Measurements from ENCODE around the gene PLK2.

The PLK2 gene

GRCh38 chr5:58460002-58460731, at the start of gene PLK2:
Gene PLK2, minus strand, starts transcription at chr5:58460086. Its CDS starts 127 bp downstream, at chr5:58459959.
- Histone ChIP-seq H3K4me3 (ENCODE audit: low read depth in 1 of 5, low read length in 5 of 5) (peak within 1 kb of the TSS; percentile 84 to 96 (median 90)), H3K9me3 (ENCODE audit: control insufficient read depth in 5 of 5, low read length in 5 of 5) (no peaks in the 10 kb centered on the region), H3K27me3 (ENCODE audit: control insufficient read depth in 5 of 5, insufficient read depth in 4 of 5, low read length in 5 of 5) (no peaks in the 10 kb centered on the region), H3K4me1 (ENCODE audit: control insufficient read depth in 5 of 5, insufficient read depth in 5 of 5, low read length in 5 of 5) (peaks cover 0 to 45% (median 40%) of the 10 kb centered on the region in 5 donors), H3K9ac (ENCODE audit: low read length in 5 of 5) (peak within 1 kb of the TSS in 4 of 5 donors; percentile 82 to 95 (median 84)), H3K36me3 (ENCODE audit: control insufficient read depth in 5 of 5, insufficient read depth in 5 of 5, low read length in 5 of 5) (peaks cover 17 to 27% (median 19%) of the 10 kb centered on the region in 5 donors), H3K27ac (ENCODE audit: low read depth, low read length) (peak within 1 kb of the TSS; percentile 94)

- Histone ChIP-seq H3K27ac (ENCODE audit: low read depth, low read length) (no peak overlapping the region), H3K36me3 (ENCODE audit: control insufficient read depth in 5 of 5, insufficient read depth in 5 of 5, low read length in 5 of 5) (no peaks in the 10 kb centered on the region), H3K9ac (ENCODE audit: low read length in 5 of 5) (no peak overlapping the region), H3K4me3 (ENCODE audit: low read depth in 1 of 5, low read length in 5 of 5) (no peak overlapping the region), H3K9me3 (ENCODE audit: control insufficient read depth in 5 of 5, low read length in 5 of 5) (no peaks in the 10 kb centered on the region), H3K27me3 (ENCODE audit: control insufficient read depth in 5 of 5, insufficient read depth in 4 of 5, low read length in 5 of 5) (peaks cover 0 to under 1% (median 0%) of the 10 kb centered on the region in 5 donors), H3K4me1 (ENCODE audit: control insufficient read depth in 5 of 5, insufficient read depth in 5 of 5, low read length in 5 of 5) (no peaks in the 10 kb centered on the region)
Observed at GRCh38 chr5:58507715-58508114, 47.8 kb upstream of the PLK2 start.

GRCh38 chr5:58505971-58506640, 46.2 kb upstream of the PLK2 start:
- no peak overlapping the region for H3K9ac ChIP-seq (ENCODE audit: low read length in 5 of 5)
- no peaks in the 10 kb centered on the region for H3K9me3 ChIP-seq (ENCODE audit: control insufficient read depth in 5 of 5, low read length in 5 of 5)
- H3K27ac ChIP-seq (ENCODE audit: low read depth, low read length), result no peak overlapping the region

GRCh38 chr5:58505502-58505901, 45.6 kb upstream of the PLK2 start:
- Histone ChIP-seq H3K4me3 (ENCODE audit: low read depth in 1 of 5, low read length in 5 of 5) (no peak overlapping the region), H3K36me3 (ENCODE audit: control insufficient read depth in 5 of 5, insufficient read depth in 5 of 5, low read length in 5 of 5) (no peaks in the 10 kb centered on the region), H3K27ac (ENCODE audit: low read depth, low read length) (no peak overlapping the region), H3K9ac (ENCODE audit: low read length in 5 of 5) (no peak overlapping the region), H3K9me3 (ENCODE audit: control insufficient read depth in 5 of 5, low read length in 5 of 5) (no peaks in the 10 kb centered on the region), H3K27me3 (ENCODE audit: control insufficient read depth in 5 of 5, insufficient read depth in 4 of 5, low read length in 5 of 5) (peaks cover 0 to 2% (median 0%) of the 10 kb centered on the region in 5 donors), H3K4me1 (ENCODE audit: control insufficient read depth in 5 of 5, insufficient read depth in 5 of 5, low read length in 5 of 5) (no peaks in the 10 kb centered on the region)

More at GRCh38 chr5:58505971-58506640, 46.2 kb upstream of the PLK2 start:
- Histone ChIP-seq H3K4me3 (ENCODE audit: low read depth in 1 of 5, low read length in 5 of 5) (no peak overlapping the region), H3K27me3 (ENCODE audit: control insufficient read depth in 5 of 5, insufficient read depth in 4 of 5, low read length in 5 of 5) (peaks cover 0 to 2% (median 0%) of the 10 kb centered on the region in 5 donors), H3K36me3 (ENCODE audit: control insufficient read depth in 5 of 5, insufficient read depth in 5 of 5, low read length in 5 of 5) (no peaks in the 10 kb centered on the region), H3K4me1 (ENCODE audit: control insufficient read depth in 5 of 5, insufficient read depth in 5 of 5, low read length in 5 of 5) (no peaks in the 10 kb centered on the region)

- no peaks in the 10 kb centered on the region for H3K36me3 ChIP-seq (ENCODE audit: control insufficient read depth in 5 of 5, insufficient read depth in 5 of 5, low read length in 5 of 5)
- H3K9me3 ChIP-seq (ENCODE audit: control insufficient read depth in 5 of 5, low read length in 5 of 5), result no peaks in the 10 kb centered on the region
- H3K4me1 ChIP-seq (ENCODE audit: control insufficient read depth in 5 of 5, insufficient read depth in 5 of 5, low read length in 5 of 5), result no peaks in the 10 kb centered on the region
- H3K27ac ChIP-seq (ENCODE audit: low read depth, low read length), result no peak overlapping the region
- H3K9ac ChIP-seq (ENCODE audit: low read length in 5 of 5), result no peak overlapping the region
- no peak overlapping the region for H3K4me3 ChIP-seq (ENCODE audit: low read depth in 1 of 5, low read length in 5 of 5)
- H3K27me3 ChIP-seq (ENCODE audit: control insufficient read depth in 5 of 5, insufficient read depth in 4 of 5, low read length in 5 of 5), result peaks cover 0 to 2% (median 0%) of the 10 kb centered on the region in 5 donors
Observed at GRCh38 chr5:58504766-58505165, 44.9 kb upstream of the PLK2 start.

GRCh38 chr5:58503390-58504046, 43.6 kb upstream of the PLK2 start:
- H3K9ac ChIP-seq (ENCODE audit: low read length in 5 of 5), result no peak overlapping the region
- H3K36me3 ChIP-seq (ENCODE audit: control insufficient read depth in 5 of 5, insufficient read depth in 5 of 5, low read length in 5 of 5), result no peaks in the 10 kb centered on the region
- no peak overlapping the region for H3K27ac ChIP-seq (ENCODE audit: low read depth, low read length)
- H3K9me3 ChIP-seq (ENCODE audit: control insufficient read depth in 5 of 5, low read length in 5 of 5), result no peaks in the 10 kb centered on the region
- peaks cover 0 to 2% (median 0%) of the 10 kb centered on the region in 5 donors for H3K27me3 ChIP-seq (ENCODE audit: control insufficient read depth in 5 of 5, insufficient read depth in 4 of 5, low read length in 5 of 5)
- H3K4me1 ChIP-seq (ENCODE audit: control insufficient read depth in 5 of 5, insufficient read depth in 5 of 5, low read length in 5 of 5), result no peaks in the 10 kb centered on the region
- H3K4me3 ChIP-seq (ENCODE audit: low read depth in 1 of 5, low read length in 5 of 5), result no peak overlapping the region

GRCh38 chr5:58501778-58502417, 42.0 kb upstream of the PLK2 start:
- no peaks in the 10 kb centered on the region for H3K9me3 ChIP-seq (ENCODE audit: control insufficient read depth in 5 of 5, low read length in 5 of 5)
- H3K27me3 ChIP-seq (ENCODE audit: control insufficient read depth in 5 of 5, insufficient read depth in 4 of 5, low read length in 5 of 5), result peaks cover 0 to 2% (median 0%) of the 10 kb centered on the region in 5 donors
- no peaks in the 10 kb centered on the region for H3K36me3 ChIP-seq (ENCODE audit: control insufficient read depth in 5 of 5, insufficient read depth in 5 of 5, low read length in 5 of 5)
- no peak overlapping the region for H3K27ac ChIP-seq (ENCODE audit: low read depth, low read length)
- no peak overlapping the region for H3K4me3 ChIP-seq (ENCODE audit: low read depth in 1 of 5, low read length in 5 of 5)
- no peak overlapping the region for H3K9ac ChIP-seq (ENCODE audit: low read length in 5 of 5)
- no peaks in the 10 kb centered on the region for H3K4me1 ChIP-seq (ENCODE audit: control insufficient read depth in 5 of 5, insufficient read depth in 5 of 5, low read length in 5 of 5)

- H3K4me1 ChIP-seq (ENCODE audit: control insufficient read depth in 5 of 5, insufficient read depth in 5 of 5, low read length in 5 of 5), result no peaks in the 10 kb centered on the region
Observed at GRCh38 chr5:58499941-58500340, 40.1 kb upstream of the PLK2 start.

GRCh38 chr5:58499231-58499630, 39.3 kb upstream of the PLK2 start:
- Histone ChIP-seq H3K27ac (ENCODE audit: low read depth, low read length) (no peak overlapping the region), H3K9ac (ENCODE audit: low read length in 5 of 5) (no peak overlapping the region), H3K4me3 (ENCODE audit: low read depth in 1 of 5, low read length in 5 of 5) (no peak overlapping the region), H3K27me3 (ENCODE audit: control insufficient read depth in 5 of 5, insufficient read depth in 4 of 5, low read length in 5 of 5) (peaks cover 0 to 2% (median 0%) of the 10 kb centered on the region in 5 donors), H3K9me3 (ENCODE audit: control insufficient read depth in 5 of 5, low read length in 5 of 5) (no peaks in the 10 kb centered on the region), H3K36me3 (ENCODE audit: control insufficient read depth in 5 of 5, insufficient read depth in 5 of 5, low read length in 5 of 5) (no peaks in the 10 kb centered on the region), H3K4me1 (ENCODE audit: control insufficient read depth in 5 of 5, insufficient read depth in 5 of 5, low read length in 5 of 5) (no peaks in the 10 kb centered on the region)

More at GRCh38 chr5:58499941-58500340, 40.1 kb upstream of the PLK2 start:
- Histone ChIP-seq H3K4me3 (ENCODE audit: low read depth in 1 of 5, low read length in 5 of 5) (no peak overlapping the region), H3K27me3 (ENCODE audit: control insufficient read depth in 5 of 5, insufficient read depth in 4 of 5, low read length in 5 of 5) (peaks cover 0 to 2% (median 0%) of the 10 kb centered on the region in 5 donors), H3K27ac (ENCODE audit: low read depth, low read length) (no peak overlapping the region), H3K9me3 (ENCODE audit: control insufficient read depth in 5 of 5, low read length in 5 of 5) (no peaks in the 10 kb centered on the region), H3K36me3 (ENCODE audit: control insufficient read depth in 5 of 5, insufficient read depth in 5 of 5, low read length in 5 of 5) (no peaks in the 10 kb centered on the region), H3K9ac (ENCODE audit: low read length in 5 of 5) (no peak overlapping the region)
